Aorta (tissue), 5 donors: ENCODE data around the gene DNAJC2. TPM values are rescaled to one million over a fixed set of nuclear protein-coding genes. Genes with fewer than 3 reads are reported as not detected.

ENCODE experiments used
- ATAC-seq: fragments of 200-7000 bp; cut with Tn5 transposase; one replicate; pipeline ENCODE4 v1.9.1; 2022; ENCODE audit warnings: moderate library complexity; ENCODE audit not compliant: low FRiP score
- DNase-seq, 2 donors: peaks; one replicate each; pipeline ENCODE4 v3.0.0-alpha.2; 2020
- H3K27ac ChIP-seq, 2 donors: one replicate each; pipeline ENCODE4 v1.5.1; 2013; ENCODE audit warnings: low read length in 2 of 2, mild to moderate bottlenecking in 2 of 2, moderate library complexity in 2 of 2, control low read depth in 1 of 2, inconsistent platforms in 1 of 2, low read depth in 1 of 2
- H3K27me3 ChIP-seq, 2 donors: one replicate each; pipeline ENCODE4 v1.6.1; 2013; ENCODE audit warnings: control low read depth in 1 of 2, low read length in 1 of 2, mild to moderate bottlenecking in 1 of 2, moderate library complexity in 1 of 2; ENCODE audit not compliant: insufficient read depth in 2 of 2, control insufficient read depth in 1 of 2
- H3K36me3 ChIP-seq, 2 donors: one replicate each; pipeline ENCODE4 v1.6.1; 2013; ENCODE audit warnings: control low read depth in 1 of 2, low read length in 1 of 2, mild to moderate bottlenecking in 1 of 2; ENCODE audit not compliant: insufficient read depth in 2 of 2, control insufficient read depth in 1 of 2
- H3K4me1 ChIP-seq, 2 donors: one replicate each; pipeline ENCODE4 v1.6.1; 2013; ENCODE audit warnings: low read length in 2 of 2, control low read depth in 1 of 2, mild to moderate bottlenecking in 1 of 2, moderate library complexity in 1 of 2; ENCODE audit not compliant: insufficient read depth in 2 of 2, control insufficient read depth in 1 of 2
- H3K4me3 ChIP-seq, 2 donors: one replicate each; pipeline ENCODE4 v1.5.1; 2013; ENCODE audit warnings: low read length in 2 of 2, control low read depth in 1 of 2, mild to moderate bottlenecking in 1 of 2
- H3K9me3 ChIP-seq: one replicate; pipeline ENCODE4 v1.6.1; 2013; ENCODE audit warnings: mild to moderate bottlenecking, low read length; ENCODE audit not compliant: control insufficient read depth
- WGBS, 2 donors: extraction: QIAGEN DNeasy Blood & Tissue Kit; methylation state at CpG; one replicate each; pipeline ENCODE4 v1.1.7; 2013; 5-methylcytosine and 5-hydroxymethylcytosine counted together
- intact Hi-C, 2 donors: fragments of 100-400 bp; cut with DNase I; formaldehyde crosslinking; loops; one replicate each; pipeline versions ENCODE4 v1.14.2 to v1.15.0; 2022
- long read RNA-seq, 2 donors: library from polyadenylated mRNA; unstranded; transcript quantifications; one replicate each; pipeline ENCODE4 v2.0.0, GENCODE V29; 2020 to 2021
- polyA plus RNA-seq, 2 donors: library from polyadenylated mRNA; stranded (reverse); fragments of 200-250 nt; gene quantifications; one replicate each; pipeline ENCODE4 v1.2.3, GENCODE V29; 2013
- total RNA-seq, 2 donors: library from RNA; stranded (reverse); fragmentation: NEBNext Ultra II Directional; extraction: Animal tissue kit (Norgen Biotek cat#: 25700); gene quantifications; one replicate each; pipeline ENCODE4 v1.2.1, GENCODE V29; 2021
- donor health status: healthy with polysubstance abuse.
- donor health status: Bipolar disorder and iron deficiency.
- donor health status: DM: no; HTN: no; CAD: no.
- donor health status: DM: no; HTN: no; CAD: no.
- donor health status: DM: yes; HTN: yes; CAD: no.

Gene DNAJC2, protein sequence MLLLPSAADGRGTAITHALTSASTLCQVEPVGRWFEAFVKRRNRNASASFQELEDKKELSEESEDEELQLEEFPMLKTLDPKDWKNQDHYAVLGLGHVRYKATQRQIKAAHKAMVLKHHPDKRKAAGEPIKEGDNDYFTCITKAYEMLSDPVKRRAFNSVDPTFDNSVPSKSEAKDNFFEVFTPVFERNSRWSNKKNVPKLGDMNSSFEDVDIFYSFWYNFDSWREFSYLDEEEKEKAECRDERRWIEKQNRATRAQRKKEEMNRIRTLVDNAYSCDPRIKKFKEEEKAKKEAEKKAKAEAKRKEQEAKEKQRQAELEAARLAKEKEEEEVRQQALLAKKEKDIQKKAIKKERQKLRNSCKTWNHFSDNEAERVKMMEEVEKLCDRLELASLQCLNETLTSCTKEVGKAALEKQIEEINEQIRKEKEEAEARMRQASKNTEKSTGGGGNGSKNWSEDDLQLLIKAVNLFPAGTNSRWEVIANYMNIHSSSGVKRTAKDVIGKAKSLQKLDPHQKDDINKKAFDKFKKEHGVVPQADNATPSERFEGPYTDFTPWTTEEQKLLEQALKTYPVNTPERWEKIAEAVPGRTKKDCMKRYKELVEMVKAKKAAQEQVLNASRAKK
- total RNA-seq (10 to 100 TPM; 23.5 to 25.2 TPM), polyA plus RNA-seq (10 to 100 TPM; 16.2 to 25.0 TPM)
- long read RNA-seq, donor 1, partial matches to known transcripts = 23 of 34 reads
- long read RNA-seq, donor 1, other reads (novel, unspliced or antisense) = 10 of 34 reads
- long read RNA-seq, donor 2, partial matches to known transcripts = 4 of 8 reads
- long read RNA-seq, donor 2, other reads (novel, unspliced or antisense) = 2 of 8 reads

GRCh38 chr7:103344453-103345149 is at the start of gene DNAJC2:
TSS of gene DNAJC2 (minus strand) at chr7:103344767. CDS start at chr7:103344622, 145 bp downstream.
- Histone ChIP-seq H3K27ac (peak within 1 kb of the TSS; percentile 23 to 48), H3K27me3 (no peaks in the 10 kb centered on the region), H3K9me3 (no peaks in the 10 kb centered on the region), H3K36me3 (no peaks in the 10 kb centered on the region), H3K4me1 (peaks cover 0 to 7% of the 10 kb centered on the region in 2 donors), H3K4me3 (peak within 1 kb of the TSS; percentile 75 to 76)
- DNase-seq (peak; percentile 92 to 93), ATAC-seq (peak; percentile 94)
- intact Hi-C loops = loop anchor here in 1 of 2 donors (5.0 kb wide), 1 partner anchor 47 kb away; the partner anchor contains the start of gene PMPCB
- 7% methylated on average over 43 of the region's 43 CpGs for WGBS, 2 donors

- H3K27me3 ChIP-seq = no peaks in the 10 kb centered on the region
- H3K4me1 ChIP-seq = no peaks in the 10 kb centered on the region
- no peak for DNase-seq
- H3K36me3 ChIP-seq = no peaks in the 10 kb centered on the region
- H3K9me3 ChIP-seq = no peaks in the 10 kb centered on the region
- WGBS, 2 donors = 41 to 46% methylated on average over 2 of the region's 2 CpGs
- intact Hi-C loops = no loop called here
- no peak overlapping the region for H3K27ac ChIP-seq
- ATAC-seq = no peak
- H3K4me3 ChIP-seq = no peak overlapping the region
These were observed 47.4 kb upstream of the DNAJC2 start for GRCh38 chr7:103391976-103392375.

- WGBS, 2 donors = 95 to 97% methylated on average over 5 of the region's 5 CpGs
- Histone ChIP-seq H3K36me3 (no peaks in the 10 kb centered on the region), H3K27me3 (no peaks in the 10 kb centered on the region), H3K4me1 (no peaks in the 10 kb centered on the region), H3K4me3 (no peak overlapping the region), H3K27ac (no peak overlapping the region), H3K9me3 (no peaks in the 10 kb centered on the region)
- intact Hi-C loops = no loop called here
- no peak for DNase-seq
- ATAC-seq = no peak
These were observed 46.6 kb upstream of the DNAJC2 start for GRCh38 chr7:103391150-103391549.

DNA sequence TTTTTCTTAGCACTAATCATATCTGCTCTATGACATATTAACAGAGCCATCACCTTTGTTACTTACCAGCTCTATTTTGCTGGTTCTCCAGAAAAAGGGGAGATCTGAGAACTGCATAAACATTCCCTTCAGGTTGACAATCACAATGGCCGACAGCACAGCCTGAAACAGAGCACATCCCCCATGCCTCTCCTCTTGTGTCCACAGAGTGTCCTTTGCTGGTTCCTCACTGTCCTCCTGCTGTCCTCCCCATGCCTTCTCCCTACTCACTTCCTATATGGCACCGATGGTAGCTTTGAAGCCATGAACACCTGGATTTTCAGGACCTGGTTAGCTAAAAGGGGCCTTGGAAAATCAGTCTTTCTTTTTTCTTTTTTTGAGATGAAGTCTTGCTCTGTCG is 44.7 kb upstream of the DNAJC2 start:
- ATAC-seq = no peak
- Histone ChIP-seq H3K4me1 (no peaks in the 10 kb centered on the region), H3K27me3 (no peaks in the 10 kb centered on the region), H3K27ac (no peak overlapping the region), H3K36me3 (no peaks in the 10 kb centered on the region), H3K4me3 (no peak overlapping the region), H3K9me3 (no peaks in the 10 kb centered on the region)
- intact Hi-C loops = no loop called here
- DNase-seq = no peak
- WGBS, 2 donors = 82 to 88% methylated on average over 3 of the region's 3 CpGs

DNA sequence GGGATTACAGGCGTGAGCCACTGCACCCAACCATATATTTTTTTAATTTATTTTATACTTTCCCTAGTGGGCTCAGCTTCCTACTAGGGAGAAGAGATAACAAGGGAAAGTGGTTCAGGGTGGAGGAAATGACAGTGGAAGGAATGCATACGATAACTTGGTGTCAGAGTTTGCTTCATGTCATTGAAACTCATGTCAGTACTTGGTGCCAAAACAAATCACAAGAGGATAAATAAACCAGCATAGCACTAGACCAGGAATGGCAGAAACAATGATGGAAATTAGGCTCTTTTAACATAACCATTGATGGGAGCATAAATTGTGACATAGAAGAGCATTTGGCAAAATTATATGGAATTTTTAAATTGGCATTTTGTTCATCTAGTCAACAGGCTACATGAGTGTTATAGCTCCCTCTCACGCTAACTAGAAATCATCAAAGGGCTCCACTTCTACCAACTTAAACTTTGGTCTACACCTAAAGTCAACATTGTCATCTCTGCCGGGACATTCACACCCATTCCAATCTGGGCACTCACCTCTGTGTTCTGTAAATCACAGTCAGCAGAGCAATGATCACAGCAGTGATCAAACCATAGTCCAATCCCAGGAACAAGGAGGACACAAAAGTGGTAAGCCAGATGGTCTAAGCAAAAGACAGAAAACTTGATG is 44.0 kb upstream of the DNAJC2 start:
- no peaks in the 10 kb centered on the region for H3K9me3 ChIP-seq
- H3K27ac ChIP-seq = no peak overlapping the region
- ATAC-seq (no peak), DNase-seq (no peak)
- H3K27me3 ChIP-seq = no peaks in the 10 kb centered on the region
- H3K4me3 ChIP-seq = no peak overlapping the region
- intact Hi-C loops = no loop called here
- 61 to 65% methylated on average over 4 of the region's 4 CpGs for WGBS, 2 donors
- H3K4me1 ChIP-seq = no peaks in the 10 kb centered on the region
- H3K36me3 ChIP-seq = no peaks in the 10 kb centered on the region

GRCh38 chr7:103387242-103387641 is 42.7 kb upstream of the DNAJC2 start:
- Histone ChIP-seq H3K9me3 (no peaks in the 10 kb centered on the region), H3K4me1 (no peaks in the 10 kb centered on the region), H3K27me3 (no peaks in the 10 kb centered on the region), H3K27ac (no peak overlapping the region), H3K4me3 (no peak overlapping the region), H3K36me3 (no peaks in the 10 kb centered on the region)
- intact Hi-C loops = no loop called here
- WGBS, 2 donors = 74 to 88% methylated on average over 1 of the region's 1 CpG
- no peak for ATAC-seq
- DNase-seq = no peak

DNA sequence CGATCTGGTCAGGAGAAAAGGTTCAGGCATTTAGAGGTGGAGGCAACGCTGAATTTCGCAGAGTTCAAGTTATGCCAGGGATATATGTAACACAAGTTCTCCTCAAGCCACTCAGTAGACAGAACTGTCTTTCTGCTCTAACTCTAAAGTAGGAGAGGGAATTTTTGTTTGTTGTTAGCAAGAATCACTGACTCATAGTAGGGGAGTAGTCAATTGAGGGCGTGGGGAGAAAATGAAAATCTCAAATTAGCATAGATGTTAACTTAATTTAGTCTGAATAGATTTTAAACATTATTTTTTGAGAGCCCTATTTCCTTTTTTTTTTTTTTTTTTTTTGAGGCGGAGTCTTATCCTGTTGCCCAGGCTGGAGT is 37.5 kb upstream of the DNAJC2 start:
- intact Hi-C loops = no loop called here
- H3K4me3 ChIP-seq = no peak overlapping the region
- DNase-seq (no peak), ATAC-seq (no peak)
- no peaks in the 10 kb centered on the region for H3K9me3 ChIP-seq
- H3K4me1 ChIP-seq = no peaks in the 10 kb centered on the region
- WGBS, 2 donors = 89 to 93% methylated on average over 5 of the region's 5 CpGs
- no peaks in the 10 kb centered on the region for H3K36me3 ChIP-seq
- H3K27ac ChIP-seq = no peak overlapping the region
- H3K27me3 ChIP-seq = no peaks in the 10 kb centered on the region

GRCh38 chr7:103381280-103382031 is 36.9 kb upstream of the DNAJC2 start:
- no peaks in the 10 kb centered on the region for H3K9me3 ChIP-seq
- ATAC-seq = no peak
- no peak overlapping the region for H3K4me3 ChIP-seq
- no peaks in the 10 kb centered on the region for H3K4me1 ChIP-seq
- WGBS, 2 donors = 89% methylated on average over 4 of the region's 4 CpGs
- no peaks in the 10 kb centered on the region for H3K36me3 ChIP-seq
- no peak for DNase-seq
- no peaks in the 10 kb centered on the region for H3K27me3 ChIP-seq
- H3K27ac ChIP-seq = no peak overlapping the region
- intact Hi-C loops = no loop called here
